T47D (cell line): Measurements from ENCODE around the gene CCL5.

Experiments used
- DNase-seq, 2 experiments: peaks; one replicate each; pipeline versions ENCODE4 v3.0.0 to v3.0.0-alpha.2; 2011 to 2012; ENCODE audit warnings: low read depth in 1 of 2, low spot score in 1 of 2
- JUND ChIP-seq: IDR thresholded peaks from 2 replicates; pipeline ENCODE4 v1.6.1; 2012; ENCODE audit warnings: low read depth
- in situ Hi-C: cut with HindIII; loops from 2 replicates; pipeline ENCODE4 v1.10.0; 2016; ENCODE audit warnings: low sequenced_read_pairs, low pct_unique_long_range_greater_than_20kb

Gene CCL5

DNA sequence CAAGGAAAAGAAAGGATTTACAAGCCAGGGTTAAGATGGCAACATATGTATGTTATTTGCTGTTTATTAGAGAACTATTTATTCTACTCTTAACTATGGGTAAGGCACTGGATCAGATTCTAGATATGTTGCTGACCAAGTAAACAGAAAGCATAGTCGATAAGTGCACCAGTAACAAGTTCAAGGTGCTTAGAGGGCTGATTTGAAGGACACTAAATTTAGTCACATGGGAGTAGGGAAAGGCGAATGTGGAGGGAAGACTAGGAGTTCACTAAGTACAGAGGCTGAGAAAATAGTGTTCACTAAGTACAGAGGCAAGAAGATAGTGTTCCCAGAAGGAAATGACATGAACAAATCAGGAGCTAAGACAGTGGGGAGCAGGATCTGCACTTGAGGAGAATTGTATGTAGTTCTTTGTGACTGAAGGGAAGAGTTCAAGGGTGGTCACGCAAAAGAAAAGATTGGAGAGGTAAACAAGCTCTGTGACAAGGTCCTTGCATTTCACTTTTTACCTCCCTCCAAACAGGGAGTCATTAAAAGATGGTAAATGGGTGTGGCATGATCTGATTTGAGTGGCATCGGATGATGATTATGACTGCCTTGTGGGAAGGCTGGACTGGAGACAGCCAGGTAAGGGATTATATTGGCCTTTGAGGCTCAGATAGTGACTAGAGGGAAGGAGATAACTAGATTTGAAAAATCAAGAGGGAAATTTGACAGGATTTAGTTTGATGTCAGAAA, 32.4 kb downstream of the CCL5 start:
- in situ Hi-C loops: no loop called here
- TF ChIP-seq JUND: no peak
- DNase-seq: no peak

DNA sequence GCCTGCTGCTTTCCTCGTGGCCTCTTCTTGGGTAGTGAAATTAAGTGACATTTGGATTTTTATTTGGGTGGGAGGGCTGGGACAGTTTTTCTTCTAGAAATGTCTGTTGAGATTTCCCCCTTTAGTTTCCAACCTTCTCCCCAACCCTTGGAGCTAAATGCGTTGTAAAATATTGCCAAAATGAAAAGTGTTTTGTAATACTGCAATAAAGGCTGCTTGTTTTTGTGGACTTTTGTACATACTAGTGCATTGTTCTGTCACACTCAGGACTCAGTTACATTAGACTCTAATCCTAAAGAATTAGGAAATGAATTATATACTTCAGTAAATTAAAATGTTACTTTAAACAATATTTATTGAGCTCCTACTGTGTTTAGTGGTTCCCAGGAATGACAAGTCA, 33.2 kb downstream of the CCL5 start:
- no peak for TF ChIP-seq JUND
- no peak for DNase-seq
- in situ Hi-C loops: no loop called here

DNA sequence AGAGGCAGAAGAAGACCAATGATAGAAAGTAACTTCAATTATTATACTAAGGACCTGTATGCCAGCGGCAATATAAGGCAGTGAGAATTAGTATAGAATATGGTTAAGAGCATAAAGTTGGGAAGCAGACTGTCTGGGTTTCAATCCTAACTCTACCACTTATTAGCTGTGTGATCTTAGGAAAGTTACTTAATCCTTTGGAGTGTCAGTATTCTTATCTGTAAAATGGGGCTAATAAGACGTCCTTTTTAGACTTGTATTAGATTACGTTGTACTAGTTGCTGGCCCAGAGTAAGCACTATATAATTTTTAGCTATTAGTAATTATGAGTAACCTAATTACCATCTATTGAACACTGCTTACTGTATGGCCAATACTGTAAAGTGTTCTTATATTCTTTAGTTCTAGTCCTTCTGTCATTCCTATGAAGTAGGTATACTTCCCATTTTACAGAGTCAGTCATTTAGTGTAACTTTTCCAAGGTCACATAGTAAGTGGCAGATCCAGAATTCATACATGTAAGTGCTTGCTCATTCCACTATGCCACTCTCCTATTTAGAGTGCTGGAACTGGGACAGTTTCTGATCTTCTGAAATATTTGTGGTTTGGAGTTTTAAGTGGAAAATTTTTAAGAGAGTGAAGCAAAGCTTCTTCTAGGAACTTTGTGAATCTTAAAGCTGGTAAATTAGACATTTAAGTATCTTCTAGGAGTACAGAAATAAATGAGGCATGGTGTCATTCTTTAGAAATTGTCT, 33.9 kb downstream of the CCL5 start:
- no peak for DNase-seq
- in situ Hi-C loops: no loop called here
- TF ChIP-seq JUND: no peak

DNA sequence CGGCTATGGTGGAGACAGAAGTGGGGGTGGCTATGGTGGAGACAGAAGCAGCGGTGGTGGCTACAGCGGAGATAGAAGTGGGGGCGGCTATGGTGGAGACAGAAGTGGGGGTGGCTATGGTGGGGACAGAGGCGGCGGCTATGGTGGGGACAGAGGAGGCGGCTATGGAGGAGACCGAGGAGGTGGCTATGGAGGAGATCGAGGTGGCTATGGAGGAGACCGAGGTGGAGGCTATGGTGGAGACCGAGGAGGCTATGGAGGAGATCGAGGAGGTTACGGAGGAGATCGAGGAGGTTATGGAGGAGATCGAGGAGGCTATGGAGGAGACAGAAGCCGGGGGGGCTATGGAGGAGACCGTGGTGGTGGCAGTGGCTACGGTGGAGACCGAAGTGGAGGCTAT, 35.6 kb downstream of the CCL5 start:
- DNase-seq: no peak
- in situ Hi-C loops: no loop called here
- TF ChIP-seq JUND: no peak

DNA sequence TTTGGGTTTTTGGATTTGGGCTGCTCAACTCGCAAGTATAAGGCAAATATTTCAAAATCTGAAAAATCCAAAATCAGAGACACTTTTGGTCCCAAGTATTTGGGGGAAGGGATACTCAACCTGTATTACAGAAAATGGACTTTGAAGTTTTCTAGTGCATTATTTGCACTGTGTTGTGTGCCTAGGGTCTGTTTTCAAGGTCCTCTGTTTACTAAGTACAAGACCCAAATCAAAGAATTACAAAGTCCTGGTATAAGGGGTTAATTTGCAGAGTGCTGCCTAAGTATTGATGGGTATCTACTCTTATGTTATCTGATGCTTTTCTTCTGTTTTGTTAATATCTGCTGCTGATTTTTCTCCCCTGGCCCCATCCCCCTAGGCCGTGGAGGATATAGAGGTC, 36.5 kb downstream of the CCL5 start:
- DNase-seq: no peak
- TF ChIP-seq JUND: no peak
- in situ Hi-C loops: no loop called here

DNA sequence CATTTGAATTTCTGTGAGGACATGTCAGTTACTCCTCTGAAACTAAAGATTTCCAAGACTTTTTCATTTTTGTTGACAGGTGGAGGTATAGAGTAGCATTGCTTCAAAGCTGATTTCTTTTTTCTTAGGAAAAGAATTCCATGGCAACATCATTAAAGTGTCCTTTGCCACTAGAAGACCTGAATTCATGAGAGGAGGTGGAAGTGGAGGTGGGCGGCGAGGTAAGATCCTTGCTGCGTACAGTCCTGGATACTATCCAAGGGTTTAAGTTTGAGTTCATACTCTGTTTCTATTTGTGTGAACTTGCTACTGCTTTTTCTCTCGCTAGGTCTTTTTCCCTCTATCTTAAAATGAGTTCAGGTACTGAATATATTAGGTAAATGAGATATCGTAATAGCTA, 37.9 kb downstream of the CCL5 start:
- TF ChIP-seq JUND: no peak
- in situ Hi-C loops: no loop called here
- no peak for DNase-seq

DNA sequence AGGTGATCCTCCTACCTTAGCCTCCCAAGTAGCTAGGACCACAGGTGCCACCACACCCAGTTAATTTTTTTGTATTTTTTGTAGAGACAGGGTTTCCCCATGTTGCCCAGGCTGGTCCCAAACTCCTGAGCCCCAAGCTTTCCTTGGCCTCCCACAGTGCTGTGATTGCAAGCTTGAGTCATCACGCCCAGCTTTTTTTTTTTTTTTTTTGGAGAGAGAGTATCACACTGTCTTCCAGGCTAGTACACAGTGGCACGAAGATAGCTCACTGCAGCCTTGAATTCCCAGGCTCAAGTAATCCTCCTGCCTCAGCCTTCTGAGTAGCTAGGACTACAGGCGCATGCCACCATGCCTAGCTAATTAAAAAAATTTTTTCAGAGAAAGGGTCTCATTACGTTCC, 38.7 kb downstream of the CCL5 start:
- DNase-seq: no peak
- in situ Hi-C loops: no loop called here
- TF ChIP-seq JUND: no peak

DNA sequence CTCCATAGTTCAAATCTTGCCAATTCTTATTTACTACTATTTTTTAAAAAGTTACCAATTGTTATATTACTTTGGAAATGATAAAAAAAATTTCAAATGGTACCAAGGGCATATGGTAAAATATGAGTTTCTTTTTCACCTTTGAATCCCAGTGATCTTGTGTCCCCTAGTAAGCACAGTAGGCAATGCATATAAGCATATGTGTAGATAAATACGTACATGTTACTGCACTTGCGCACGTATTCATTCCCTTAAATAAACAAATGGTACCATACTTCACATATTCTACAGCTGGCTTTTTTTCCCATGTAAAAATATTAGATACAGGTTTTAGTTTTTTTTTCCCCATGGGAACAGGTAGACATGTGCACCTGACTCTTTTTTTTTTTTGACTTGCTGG, 39.1 kb downstream of the CCL5 start:
- in situ Hi-C loops: no loop called here
- no peak for DNase-seq
- no peak for TF ChIP-seq JUND

DNA sequence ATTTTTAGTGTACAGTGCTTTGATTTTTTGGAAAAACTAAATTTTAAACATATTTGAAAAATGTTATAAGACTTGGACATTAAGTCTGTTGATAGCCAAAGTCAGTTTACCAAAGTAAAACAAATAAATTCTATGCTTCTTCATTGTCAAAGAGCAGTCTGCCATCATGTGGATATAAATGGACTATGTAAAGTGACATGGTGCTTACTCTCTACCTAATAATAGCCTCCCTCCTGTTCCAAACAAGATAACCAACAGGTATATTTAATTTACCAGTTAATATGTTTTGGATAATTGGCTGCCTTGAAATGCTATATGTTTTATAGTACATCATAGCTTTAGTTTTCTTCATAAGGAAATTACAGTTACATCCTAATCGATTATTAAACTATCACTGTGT, 55.0 kb downstream of the CCL5 start:
- no peak for DNase-seq
- no peak for TF ChIP-seq JUND
- in situ Hi-C loops: no loop called here
